K562 (cell line): ENCODE data around the gene MYO1H. TPM values are rescaled to one million over a fixed set of nuclear protein-coding genes. Genes with fewer than 3 reads are reported as not detected.

Source experiments
- ATAC-seq: fragments of 200-7000 bp; cut with Tn5 transposase; 3 replicates; pipeline ENCODE4 v1.9.1; 2020; ENCODE audit warnings: moderate library complexity
- BruUV-seq: library from RNA; stranded (reverse); fragments of 400-500 nt; replicated peaks from 2 replicates; lab custom pipeline; 2021; lab: Mats Ljungman, UMichigan
- CTCF ChIA-PET: fragments of 300-600 bp; formaldehyde crosslinking; extraction: SDS; loops from one replicate; lab custom pipeline; 2021; ENCODE audit warnings: low intra/inter-chr PET ratio; lab: Yijun Ruan, JAX
- POLR2A ChIA-PET: fragments of 300-600, 350-650 bp; sonication (Branson Sonifier 250); formaldehyde crosslinking; extraction: SDS; loops from one replicate; lab custom pipeline; 2021; ENCODE audit warnings: antibody characterized with exemption, inconsistent platforms; lab: Yijun Ruan, JAX
- DNase-seq, 4 experiments: peaks; one replicate each; pipeline versions ENCODE4 v3.0.0 to v3.0.0-alpha.2; 2011 to 2018; ENCODE audit warnings: low spot score in 3 of 4, mixed read lengths in 3 of 4; ENCODE audit errors: extremely low read depth in 1 of 4
- FAIRE-seq: peaks from 2 replicates; lab custom pipeline; 2011; peaks lifted over from hg19 to GRCh38; lab: Jason Lieb, UNC
- H2AFZ ChIP-seq: 2 replicates; pipeline ENCODE4 v1.6.0; 2011; ENCODE audit warnings: low read depth, low read length, control low read depth, inconsistent platforms
- H3K27ac ChIP-seq: fragments of 200-600 bp; 3 replicates; pipeline ENCODE4 v1.8.0; 2011; ENCODE audit warnings: low read depth, mild to moderate bottlenecking, control low read depth, inconsistent platforms, low read length, moderate library complexity, mixed read lengths; ENCODE audit errors: extremely low read depth
- H3K27me3 ChIP-seq, 2 experiments: fragments of 300-600 bp in 1 of 2; 2 replicates in 1 of 2; 3 replicates in 1 of 2; pipeline versions ENCODE4 v1.6.0 to v1.8.0; 2011; ENCODE audit warnings: inconsistent platforms in 2 of 2, low read length in 2 of 2, mild to moderate bottlenecking in 1 of 2, mixed read lengths in 1 of 2, moderate library complexity in 1 of 2; ENCODE audit not compliant: control insufficient read depth in 2 of 2, insufficient read depth in 2 of 2
- H3K36me3 ChIP-seq: fragments of 300-600 bp; 3 replicates; pipeline ENCODE4 v1.8.0; 2011; ENCODE audit warnings: mild to moderate bottlenecking, low read length, inconsistent platforms; ENCODE audit not compliant: control insufficient read depth, insufficient read depth
- H3K4me1 ChIP-seq, 2 experiments: fragments of 200-600 bp in 1 of 2; replicated peaks in 1 of 2; 2 replicates in 1 of 2; 3 replicates in 1 of 2; pipeline versions ENCODE4 v1.5.1 to v1.8.0; 2011; ENCODE audit warnings: inconsistent platforms in 2 of 2, low read length in 2 of 2, mild to moderate bottlenecking in 1 of 2, mixed read lengths in 1 of 2, moderate library complexity in 1 of 2; ENCODE audit not compliant: control insufficient read depth in 2 of 2, insufficient read depth in 2 of 2
- H3K4me2 ChIP-seq: 2 replicates; pipeline ENCODE4 v1.6.1; 2011; ENCODE audit warnings: low read length, control low read depth, inconsistent platforms, mixed read lengths; ENCODE audit not compliant: insufficient read depth
- H3K4me3 ChIP-seq: fragments of 200-600 bp; sonication (generic), shearing (Covaris generic); 2 replicates; pipeline ENCODE4 v1.5.1; 2016; ENCODE audit warnings: control low read depth, inconsistent platforms
- H3K79me2 ChIP-seq: fragments of 200-600 bp; 3 replicates; pipeline ENCODE4 v1.8.0; 2011; ENCODE audit warnings: low read length, inconsistent platforms; ENCODE audit not compliant: control insufficient read depth, insufficient read depth
- H3K9ac ChIP-seq, 2 experiments: 2 replicates each; pipeline versions ENCODE4 v1.6.0 to v1.6.1; 2011; ENCODE audit warnings: low read depth in 2 of 2, low read length in 2 of 2, control low read depth in 1 of 2, inconsistent platforms in 1 of 2, mild to moderate bottlenecking in 1 of 2, mixed read lengths in 1 of 2; ENCODE audit not compliant: insufficient read depth in 1 of 2
- H3K9me1 ChIP-seq: one replicate; pipeline ENCODE4 v1.6.0; 2011; ENCODE audit warnings: inconsistent platforms, mild to moderate bottlenecking, low read length, moderate library complexity; ENCODE audit not compliant: control insufficient read depth, insufficient read depth
- H3K9me3 ChIP-seq: replicated peaks from 2 replicates; pipeline ENCODE4 v1.5.1; 2011; ENCODE audit warnings: low read depth, low read length, inconsistent platforms; ENCODE audit not compliant: control insufficient read depth, insufficient read depth
- H4K20me1 ChIP-seq: replicated peaks from 2 replicates; pipeline ENCODE4 v1.6.1; 2011; ENCODE audit warnings: low read length, inconsistent platforms, mixed read lengths; ENCODE audit not compliant: control insufficient read depth, insufficient read depth
- CBFA2T3 ChIP-seq: fragments of 450-650 bp; IDR thresholded peaks from 2 replicates; pipeline ENCODE4 v1.6.1; 2017
- CC2D1A ChIP-seq: fragments of 450-650 bp; IDR thresholded peaks from 2 replicates; pipeline ENCODE4 v1.6.1; 2017; ENCODE audit warnings: mild to moderate bottlenecking
- JUNB ChIP-seq: fragments of 450-650 bp; formaldehyde crosslinking; conservative IDR thresholded peaks from 2 replicates; pipeline ENCODE4 v1.4.0; 2020; ENCODE audit warnings: mild to moderate bottlenecking
- SRSF7 ChIP-seq: fragments of 200-400 bp; formaldehyde crosslinking; optimal IDR thresholded peaks from 2 replicates; pipeline ENCODE3; 2017; ENCODE audit warnings: mild to moderate bottlenecking, low read depth, low read length
- SUPT5H ChIP-seq: fragments of 450-650 bp; IDR thresholded peaks from 2 replicates; pipeline ENCODE4 v1.6.1; 2016
- WGBS: fragments of 100-300 bp; shearing (Covaris generic); methylation state at CpG from one replicate; pipeline ENCODE4 v1.1.6; 2016; ENCODE audit warnings: low coverage, mixed read lengths; ENCODE audit not compliant: insufficient coverage; ENCODE audit errors: missing lambda C conversion rate; 5-methylcytosine and 5-hydroxymethylcytosine counted together
- in situ Hi-C: fragments of 300-500 bp; cut with MboI; formaldehyde crosslinking; loops from 4 replicates; pipeline ENCODE4 v1.15.0; 2018; ENCODE audit warnings: inconsistent platforms, mixed read lengths
- intact Hi-C: fragments of 100-400 bp; cut with micrococcal nuclease; formaldehyde crosslinking; loops from 2 replicates; pipeline ENCODE4 v1.14.2; 2022
- polyA plus RNA-seq, 8 experiments: library from polyadenylated mRNA; depleted of rRNA in 4 of 8; stranded (reverse) in 5 of 8; unstranded in 3 of 8; fragments of >200 nt; fragmentation: Nextera tagmentation in 2 of 8; fragmentation: Illumina TruSeq in 1 of 8; extraction: Ambion mirVana in 2 of 8; extraction: Trizol in 1 of 8; gene quantifications; 2 replicates each; pipeline versions ENCODE4 v1.2.1 to v1.2.3, GENCODE V29; 2011 to 2014; ENCODE audit warnings: inconsistent platforms in 1 of 8, missing spikeins in 1 of 8
- total RNA-seq, 7 experiments: library from RNA; depleted of rRNA in 6 of 7; stranded (reverse); fragments of >200 nt in 6 of 7; fragmentation: Illumina TruSeq in 2 of 7; extraction: Trizol in 2 of 7; gene quantifications; 2 replicates each; pipeline versions ENCODE4 v1.2.1 to v1.2.3, GENCODE V29; 2011 to 2021; ENCODE audit warnings: low replicate concordance in 1 of 7
- TF ChIP-seq, protein P1 (sequence below): sonication (generic); formaldehyde crosslinking; IDR thresholded peaks from 2 replicates; pipeline ENCODE4 v1.8.1; 2023; ENCODE audit warnings: mild to moderate bottlenecking, missing genetic modification reagents, moderate library complexity

Gene MYO1H
- total and polyA plus RNA-seq, 9 of the 15 experiments (the other 6 are each of a cell fraction or from before 2014, with no cell fraction given), result not detected

- TF ChIP-seq JUNB (no peak), SRSF7 (no peak), CC2D1A (no peak)
- TF ChIP-seq, protein P1, sequence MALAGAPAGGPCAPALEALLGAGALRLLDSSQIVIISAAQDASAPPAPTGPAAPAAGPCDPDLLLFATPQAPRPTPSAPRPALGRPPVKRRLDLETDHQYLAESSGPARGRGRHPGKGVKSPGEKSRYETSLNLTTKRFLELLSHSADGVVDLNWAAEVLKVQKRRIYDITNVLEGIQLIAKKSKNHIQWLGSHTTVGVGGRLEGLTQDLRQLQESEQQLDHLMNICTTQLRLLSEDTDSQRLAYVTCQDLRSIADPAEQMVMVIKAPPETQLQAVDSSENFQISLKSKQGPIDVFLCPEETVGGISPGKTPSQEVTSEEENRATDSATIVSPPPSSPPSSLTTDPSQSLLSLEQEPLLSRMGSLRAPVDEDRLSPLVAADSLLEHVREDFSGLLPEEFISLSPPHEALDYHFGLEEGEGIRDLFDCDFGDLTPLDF (CRISPR knock-in tag), result no peak
Measured at GRCh38 chr12:109491671-109492070, 144.0 kb downstream of the MYO1H start (continued).

DNA sequence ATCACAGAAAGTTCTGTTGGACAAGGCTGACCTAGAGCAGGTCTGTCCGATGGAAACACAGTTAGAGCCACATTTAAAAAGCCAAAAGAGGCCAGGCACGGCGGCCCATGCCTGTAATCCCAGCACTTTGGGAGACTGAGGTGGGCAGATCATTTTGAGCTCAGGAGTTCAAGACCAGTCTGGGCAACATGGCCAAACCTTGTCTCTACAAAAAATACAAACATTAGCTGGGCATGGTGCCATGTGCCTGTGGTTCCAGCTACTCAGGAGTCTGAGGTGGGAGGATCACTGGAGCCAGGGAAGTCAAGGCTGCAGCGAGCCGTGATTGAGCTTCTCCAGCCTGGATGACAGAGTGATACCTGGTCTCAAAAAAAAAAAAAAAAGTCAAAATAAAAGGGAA is 144.7 kb downstream of the MYO1H start:
- in situ Hi-C loops, result no loop called here
- Histone ChIP-seq H3K9ac (no peak overlapping the region), H3K4me2 (no peak overlapping the region), H4K20me1 (no peaks in the 10 kb centered on the region), H3K4me1 (no peaks in the 10 kb centered on the region), H3K9me1 (no peaks in the 10 kb centered on the region), H3K79me2 (no peaks in the 10 kb centered on the region), H3K4me3 (no peak overlapping the region), H2AFZ (no peak overlapping the region), H3K27me3 (no peaks in the 10 kb centered on the region), H3K27ac (no peak overlapping the region), H3K36me3 (peaks cover 60% of the 10 kb centered on the region), H3K9me3 (no peaks in the 10 kb centered on the region; the same call in 1 of the 2 replicates)
- POLR2A ChIA-PET, result interaction anchor here (1.1 kb wide), 1 partner anchor 8 kb away, joined by 3 read pairs; no protein-coding TSS in a partner anchor
- TF ChIP-seq SUPT5H, result no peak
- TF ChIP-seq CBFA2T3, result no peak
- FAIRE-seq, result no peak
- 85% methylated on average over 4 of the region's 5 CpGs for WGBS
- ATAC-seq, result no peak
- DNase-seq, result no peak
- BruUV-seq, result no TSS peak
- intact Hi-C loops, result no loop called here
- CTCF ChIA-PET, result no interaction called here
